Esophagus squamous epithelium (tissue), 5 donors: ENCODE results near the gene A2ML1. TPM values are rescaled to one million over a fixed set of nuclear protein-coding genes. Genes with fewer than 3 reads are reported as not detected.
"Not testable (repeated sequence)": the region's sequence is repeated elsewhere in the genome, so short reads cannot be mapped to it uniquely, and the experiment has no call there.

ENCODE experiments used
- DNase-seq: peaks from one replicate; lab custom pipeline; 2025; lab: John Stamatoyannopoulos, UW
- H3K27ac ChIP-seq, 4 donors: fragments of 200-600 bp; sonication (generic); one replicate each; pipeline ENCODE4 v1.5.1; 2016 to 2019; ENCODE audit warnings: mild to moderate bottlenecking in 1 of 4
- H3K27me3 ChIP-seq, 4 donors: fragments of 200-600 bp; sonication (generic); 1 replicate in 3 of 4; 2 replicates in 1 of 4; pipeline versions ENCODE4 v1.5.1 to v1.6.0; 2017 to 2021; ENCODE audit warnings: antibody characterized with exemption in 1 of 4
- H3K36me3 ChIP-seq, 3 donors: fragments of 200-600 bp; sonication (generic); one replicate each; pipeline ENCODE4 v1.5.1; 2016 to 2019
- H3K4me1 ChIP-seq, 3 donors: fragments of 200-600 bp; sonication (generic); one replicate each; pipeline ENCODE4 v1.5.1; 2017 to 2019
- H3K4me3 ChIP-seq, 4 donors: fragments of 200-600 bp; sonication (generic); 1 replicate in 3 of 4; 2 replicates in 1 of 4; pipeline ENCODE4 v1.5.1; 2016 to 2019; ENCODE audit warnings: mild to moderate bottlenecking in 2 of 4, moderate library complexity in 1 of 4
- H3K9me3 ChIP-seq, 3 donors: fragments of 200-600 bp; sonication (generic); one replicate each; pipeline ENCODE4 v1.5.1; 2016 to 2019
- CTCF ChIP-seq, 6 experiments: fragments of 450-650 bp in 4 of 6; fragments of 200-600 bp in 2 of 6; sonication (generic) in 2 of 6; IDR thresholded peaks; one replicate each; pipeline ENCODE4 v1.5.1; 2016 to 2019; ENCODE audit warnings: antibody characterized with exemption in 6 of 6, mild to moderate bottlenecking in 4 of 6, moderate library complexity in 4 of 6
- POLR2A ChIP-seq, 4 donors: fragments of 450-650 bp; IDR thresholded peaks; one replicate each; pipeline ENCODE4 v1.6.1; 2017; ENCODE audit warnings: antibody characterized with exemption in 4 of 4, mild to moderate bottlenecking in 4 of 4, moderate library complexity in 3 of 4
- WGBS, 2 donors: methylation state at CpG; one replicate each; pipeline ENCODE4 v1.1.5; 2018; 5-methylcytosine and 5-hydroxymethylcytosine counted together
- intact Hi-C: fragments of 100-400 bp; cut with DNase I; formaldehyde crosslinking; loops from one replicate; pipeline ENCODE4 v1.15.0; 2022
- total RNA-seq, 4 donors: library from RNA; depleted of rRNA; stranded (reverse); fragments of >200 nt; gene quantifications; one replicate each; pipeline ENCODE4 v1.1.0, GENCODE V29; 2016
- donor health status: DM: yes; HTN: yes; CAD: no.

The A2ML1 gene
- total RNA-seq, 4 donors from 2014 or later: 419 to 1,497 (median 509) TPM

GRCh38 chr12:8909752-8910151, 87.3 kb downstream of the A2ML1 start:
- intact Hi-C loops: no loop called here
- Histone ChIP-seq H3K9me3 (no peaks in the 10 kb centered on the region), H3K36me3 (no peaks in the 10 kb centered on the region), H3K27me3 (no peaks in the 10 kb centered on the region), H3K27ac (no peak overlapping the region), H3K4me1 (peaks cover 10 to 19% (median 11%) of the 10 kb centered on the region in 3 donors), H3K4me3 (no peak overlapping the region)
- WGBS, 2 donors: 74 to 76% methylated on average over 5 of the region's 5 CpGs
- no peak for DNase-seq
- TF ChIP-seq POLR2A (IDR thresholded peaks at IDR 0.05) (no peak), CTCF (IDR thresholded peaks at IDR 0.05) (no peak)

- Histone ChIP-seq H3K27me3 (no peaks in the 10 kb centered on the region), H3K4me1 (peaks cover 16 to 38% (median 24%) of the 10 kb centered on the region in 3 donors), H3K27ac (peak overlapping the region in 2 of 4 donors; percentile 91 to 94), H3K9me3 (no peaks in the 10 kb centered on the region), H3K4me3 (no peak overlapping the region), H3K36me3 (no peaks in the 10 kb centered on the region)
- intact Hi-C loops: no loop called here
- TF ChIP-seq CTCF (IDR thresholded peaks at IDR 0.05): no peak
- no peak for TF ChIP-seq POLR2A (IDR thresholded peaks at IDR 0.05)
- no peak for DNase-seq
- WGBS, 2 donors: 76 to 83% methylated on average over 3 of the region's 3 CpGs
Measured at GRCh38 chr12:8911606-8912268, 89.3 kb downstream of the A2ML1 start.

- TF ChIP-seq CTCF (IDR thresholded peaks at IDR 0.05): peak in 5 of 6 experiments; percentile 16 to 66 (median 36)
- no peak for TF ChIP-seq POLR2A (IDR thresholded peaks at IDR 0.05)
- WGBS, 2 donors: 18 to 32% methylated on average over 9 of the region's 9 CpGs
- intact Hi-C loops: no loop called here
- Histone ChIP-seq H3K36me3 (peaks cover 0 to 4% (median 0%) of the 10 kb centered on the region in 3 donors), H3K27ac (peak overlapping the region; percentile 81 to 94 (median 92)), H3K4me1 (peaks cover 24 to 49% (median 25%) of the 10 kb centered on the region in 3 donors), H3K9me3 (no peaks in the 10 kb centered on the region), H3K27me3 (no peaks in the 10 kb centered on the region), H3K4me3 (peak overlapping the region in 1 of 4 donors; percentile 59)
- no peak for DNase-seq
Measured at GRCh38 chr12:8912914-8913313, 90.5 kb downstream of the A2ML1 start.

GRCh38 chr12:8913702-8914032, 91.2 kb downstream of the A2ML1 start:
- Histone ChIP-seq H3K4me1 (peaks cover 24 to 49% (median 25%) of the 10 kb centered on the region in 3 donors), H3K27ac (peak overlapping the region; percentile 81 to 94 (median 92)), H3K36me3 (peaks cover 0 to 11% (median 0%) of the 10 kb centered on the region in 3 donors), H3K9me3 (no peaks in the 10 kb centered on the region), H3K4me3 (peak overlapping the region; percentile 59 to 84 (median 67)), H3K27me3 (no peaks in the 10 kb centered on the region)
- TF ChIP-seq CTCF (IDR thresholded peaks at IDR 0.05) (no peak), POLR2A (IDR thresholded peaks at IDR 0.05) (no peak)
- WGBS, 2 donors: 18 to 23% methylated on average over 6 of the region's 6 CpGs
- intact Hi-C loops: no loop called here
- no peak for DNase-seq

- peak; percentile 1 for DNase-seq
- H3K4me1 ChIP-seq: peaks cover 24 to 49% (median 25%) of the 10 kb centered on the region in 3 donors
- peaks cover 0 to 16% (median 0%) of the 10 kb centered on the region in 3 donors for H3K36me3 ChIP-seq
- intact Hi-C loops, H3K9me3 ChIP-seq, H3K27me3 ChIP-seq: not testable (repeated sequence)
- peak within 1 kb of the TSS; percentile 59 to 84 (median 67) for H3K4me3 ChIP-seq
- WGBS, 2 donors: 0% methylated on average over 2 to 7 of the region's 57 CpGs
- peak in 5 of 6 experiments; percentile 18 to 53 (median 42) for TF ChIP-seq CTCF (IDR thresholded peaks at IDR 0.05)
- H3K27ac ChIP-seq: peak within 1 kb of the TSS; percentile 81 to 94 (median 92)
Measured at GRCh38 chr12:8914033-8914715, 91.8 kb downstream of the A2ML1 start, which contains the start of gene PHC1. Gene PHC1, plus strand, starts transcription at chr12:8914509. Its CDS starts 3,169 bp downstream, at chr12:8917678.
